GM23338 (cell line): ENCODE data around the gene CLDN9. TPM values are rescaled to one million over a fixed set of nuclear protein-coding genes. Genes with fewer than 3 reads are reported as not detected.

Experiments
- ATAC-seq: fragments of 200-7000 bp; cut with Tn5 transposase; 3 replicates; pipeline ENCODE4 v1.9.1; 2020
- DNase-seq: peaks from one replicate; pipeline ENCODE4 v3.0.0-alpha.2; 2015; ENCODE audit warnings: low spot score
- H2AFZ ChIP-seq: fragments of 200-600 bp; sonication (generic); 2 replicates; pipeline ENCODE4 v1.8.0; 2016; ENCODE audit warnings: antibody characterized with exemption, mild to moderate bottlenecking, moderate library complexity
- H3F3A ChIP-seq: fragments of 200-600 bp; sonication (generic); replicated peaks from 2 replicates; pipeline ENCODE4 v1.8.0; 2017; ENCODE audit warnings: antibody characterized with exemption, mixed run types, low read depth
- H3K27ac ChIP-seq: fragments of 200-600 bp; sonication (generic); 2 replicates; pipeline ENCODE4 v1.6.1; 2016; ENCODE audit warnings: low read depth
- H3K27me3 ChIP-seq: fragments of 200-600 bp; sonication (generic); 2 replicates; pipeline ENCODE4 v1.8.0; 2016; ENCODE audit warnings: mild to moderate bottlenecking, mixed run types, moderate library complexity; ENCODE audit not compliant: insufficient read depth
- H3K36me3 ChIP-seq: fragments of 200-600 bp; sonication (generic); 2 replicates; pipeline ENCODE4 v1.8.0; 2016; ENCODE audit warnings: mild to moderate bottlenecking; ENCODE audit not compliant: insufficient read depth
- H3K4me1 ChIP-seq: fragments of 200-600 bp; sonication (generic); 2 replicates; pipeline ENCODE4 v1.8.0; 2016; ENCODE audit warnings: mild to moderate bottlenecking, moderate library complexity; ENCODE audit not compliant: insufficient read depth
- H3K4me2 ChIP-seq: fragments of 200-600 bp; sonication (generic); 2 replicates; pipeline ENCODE4 v1.7.1; 2017; ENCODE audit warnings: mixed run types
- H3K4me3 ChIP-seq: fragments of 200-600 bp; sonication (generic); 2 replicates; pipeline ENCODE4 v1.6.1; 2016; ENCODE audit warnings: mixed run types
- H3K79me2 ChIP-seq: fragments of 200-600 bp; sonication (generic); replicated peaks from 2 replicates; pipeline ENCODE4 v1.8.0; 2017; ENCODE audit warnings: mild to moderate bottlenecking; ENCODE audit not compliant: insufficient read depth
- H3K9me2 ChIP-seq: fragments of 200-600 bp; sonication (generic); 2 replicates; pipeline ENCODE4 v1.8.0; 2017; ENCODE audit not compliant: insufficient read depth
- H4K20me1 ChIP-seq: fragments of 200-600 bp; sonication (generic); replicated peaks from 2 replicates; pipeline ENCODE4 v1.8.0; 2017; ENCODE audit warnings: mild to moderate bottlenecking; ENCODE audit not compliant: insufficient read depth
- H3K27ac Mint-ChIP-seq: 2 replicates; pipeline ENCODE4 v1.8.0; 2020; ENCODE audit warnings: inconsistent platforms, mild to moderate bottlenecking, moderate library complexity, mixed read lengths
- H3K27me3 Mint-ChIP-seq: 3 replicates; pipeline ENCODE4 v1.8.0; 2022; ENCODE audit warnings: low read depth, mild to moderate bottlenecking, moderate library complexity, mixed read lengths, inconsistent platforms; ENCODE audit not compliant: insufficient read depth, poor library complexity
- H3K36me3 Mint-ChIP-seq: 3 replicates; pipeline ENCODE4 v1.8.0; 2021; ENCODE audit warnings: low read depth, mild to moderate bottlenecking, inconsistent platforms, moderate library complexity, mixed read lengths
- H3K4me1 Mint-ChIP-seq: 3 replicates; pipeline ENCODE4 v1.8.0; 2020; ENCODE audit warnings: mild to moderate bottlenecking, inconsistent platforms, mixed read lengths
- H3K4me3 Mint-ChIP-seq: 3 replicates; pipeline ENCODE4 v1.8.0; 2021; ENCODE audit warnings: moderate library complexity, mild to moderate bottlenecking, inconsistent platforms, mixed read lengths
- H3K9me3 Mint-ChIP-seq: 3 replicates; pipeline ENCODE4 v1.8.0; 2020; ENCODE audit warnings: moderate library complexity, mild to moderate bottlenecking, inconsistent platforms, mixed read lengths
- CREB1 ChIP-seq: fragments of 250-450 bp; sonication (Bioruptor Pico); IDR thresholded peaks from 2 replicates; pipeline ENCODE4 v1.5.0; 2020; ENCODE audit warnings: low read depth, mild to moderate bottlenecking, moderate library complexity
- EZH2 ChIP-seq: fragments of 200-600 bp; sonication (generic); IDR thresholded peaks from one replicate; pipeline ENCODE4 v1.8.0; 2017; ENCODE audit warnings: antibody characterized with exemption, mild to moderate bottlenecking, low read depth; ENCODE audit not compliant: unreplicated experiment
- EZH2phosphoT487 ChIP-seq: fragments of 200-600 bp; sonication (generic); IDR thresholded peaks from one replicate; pipeline ENCODE4 v1.8.1; 2018; ENCODE audit warnings: antibody characterized with exemption; ENCODE audit not compliant: unreplicated experiment
- JUNB ChIP-seq: IDR thresholded peaks from one replicate; pipeline ENCODE4 v1.6.1; 2016; ENCODE audit warnings: antibody characterized with exemption; ENCODE audit not compliant: unreplicated experiment
- NANOG ChIP-seq: IDR thresholded peaks from 2 replicates; pipeline ENCODE4 v1.6.1; 2016; ENCODE audit warnings: antibody characterized with exemption, borderline replicate concordance
- POLR2AphosphoS5 ChIP-seq: IDR thresholded peaks from 2 replicates; pipeline ENCODE4 v1.6.1; 2016; ENCODE audit warnings: antibody characterized with exemption, low read depth
- STAT1 ChIP-seq: IDR thresholded peaks from one replicate; pipeline ENCODE4 v1.6.1; 2016; ENCODE audit warnings: antibody characterized with exemption; ENCODE audit not compliant: unreplicated experiment
- ZNF114 ChIP-seq: fragments of 250-450 bp; sonication (Bioruptor Pico); IDR thresholded peaks from 2 replicates; pipeline ENCODE4 v1.5.0; 2020; ENCODE audit warnings: mild to moderate bottlenecking, moderate library complexity
- ZNF331 ChIP-seq: fragments of 250-450 bp; sonication (Bioruptor Pico); IDR thresholded peaks from 2 replicates; pipeline ENCODE4 v1.5.0; 2020; ENCODE audit warnings: low read depth, mild to moderate bottlenecking, moderate library complexity
- polyA plus RNA-seq: library from polyadenylated mRNA; unstranded; fragments of >200 nt; fragmentation: Nextera tagmentation; extraction: Ambion mirVana; gene quantifications from 2 replicates; pipeline ENCODE4 v1.2.1, GENCODE V29; 2016
- total RNA-seq: library from RNA; depleted of rRNA; stranded (reverse); fragments of >200 nt; shearing (Covaris generic); gene quantifications from 2 replicates; pipeline ENCODE4 v1.2.3, GENCODE V29; 2014
- TF ChIP-seq, protein P1 (sequence below), 2 experiments: fragments of 200-600 bp in 1 of 2; sonication (generic) in 1 of 2; conservative IDR thresholded peaks; 2 replicates each; pipeline versions ENCODE4 v1.5.1 to v1.6.1; 2016 to 2017; ENCODE audit warnings: antibody characterized with exemption in 2 of 2, low read depth in 2 of 2, mild to moderate bottlenecking in 2 of 2, moderate library complexity in 1 of 2
- TF ChIP-seq, protein P2 (sequence below): IDR thresholded peaks from 2 replicates; pipeline ENCODE4 v1.6.1; 2016; ENCODE audit warnings: antibody characterized with exemption
- TF ChIP-seq, protein P3 (sequence below): IDR thresholded peaks from one replicate; pipeline ENCODE4 v1.6.1; 2018; ENCODE audit warnings: antibody characterized with exemption; ENCODE audit not compliant: unreplicated experiment
- TF ChIP-seq, protein P4 (sequence below): fragments of 250-450 bp; sonication (Bioruptor Pico); IDR thresholded peaks from 2 replicates; pipeline ENCODE4 v1.5.0; 2020; ENCODE audit warnings: mild to moderate bottlenecking, moderate library complexity

The CLDN9 gene
- total and polyA plus RNA-seq, 2 experiments from 2014 or later = 1.8 to 3.0 TPM

DNA sequence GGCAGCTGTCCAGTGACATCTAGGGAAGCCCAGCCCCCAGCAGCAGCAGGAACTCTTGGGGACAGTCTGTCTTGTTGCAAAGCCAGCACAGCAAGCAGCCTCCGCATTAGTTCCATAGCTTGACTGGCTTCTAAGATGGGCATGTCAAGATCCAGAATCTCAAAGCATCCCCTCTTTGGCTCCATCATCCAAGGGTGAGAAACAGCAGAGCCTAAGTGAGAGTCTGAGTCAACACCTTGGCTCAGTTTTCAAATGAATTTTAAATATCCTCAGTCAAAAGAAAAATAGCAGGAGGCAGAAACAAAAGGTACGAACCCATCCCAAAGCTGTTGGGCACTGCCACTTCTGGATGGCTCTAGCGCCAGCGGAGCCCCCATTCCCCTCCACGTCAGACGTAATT lies 2.2 kb downstream of the CLDN9 start:
- Mint-ChIP-seq H3K36me3 (peaks cover 34% of the 10 kb centered on the region), H3K27me3 (peaks cover 52% of the 10 kb centered on the region), H3K9me3 (peaks cover 7% of the 10 kb centered on the region; the same call in 2 of the 3 replicates), H3K4me1 (peaks cover 54% of the 10 kb centered on the region), H3K27ac (no peak overlapping the region; the same call in 1 of the 2 replicates), H3K4me3 (peak overlapping the region; percentile 95)
- H3K9me2 ChIP-seq = no peaks in the 10 kb centered on the region
- peaks cover 53% of the 10 kb centered on the region for H3F3A ChIP-seq
- peak overlapping the region; percentile 88; the same call in 1 of the 2 replicates for H3K4me2 ChIP-seq
- 0 out of 2 replicates have a peak overlapping the region, but pooled peaks have one; percentile 26 for H3K4me3 ChIP-seq
- TF ChIP-seq ZNF114 (CRISPR knock-in tag) (no peak), CREB1 (no peak), NANOG (no peak), STAT1 (no peak), EZH2 (no peak), POLR2AphosphoS5 (no peak), ZNF331 (no peak), EZH2phosphoT487 (no peak), JUNB (no peak)
- TF ChIP-seq, protein P1, sequence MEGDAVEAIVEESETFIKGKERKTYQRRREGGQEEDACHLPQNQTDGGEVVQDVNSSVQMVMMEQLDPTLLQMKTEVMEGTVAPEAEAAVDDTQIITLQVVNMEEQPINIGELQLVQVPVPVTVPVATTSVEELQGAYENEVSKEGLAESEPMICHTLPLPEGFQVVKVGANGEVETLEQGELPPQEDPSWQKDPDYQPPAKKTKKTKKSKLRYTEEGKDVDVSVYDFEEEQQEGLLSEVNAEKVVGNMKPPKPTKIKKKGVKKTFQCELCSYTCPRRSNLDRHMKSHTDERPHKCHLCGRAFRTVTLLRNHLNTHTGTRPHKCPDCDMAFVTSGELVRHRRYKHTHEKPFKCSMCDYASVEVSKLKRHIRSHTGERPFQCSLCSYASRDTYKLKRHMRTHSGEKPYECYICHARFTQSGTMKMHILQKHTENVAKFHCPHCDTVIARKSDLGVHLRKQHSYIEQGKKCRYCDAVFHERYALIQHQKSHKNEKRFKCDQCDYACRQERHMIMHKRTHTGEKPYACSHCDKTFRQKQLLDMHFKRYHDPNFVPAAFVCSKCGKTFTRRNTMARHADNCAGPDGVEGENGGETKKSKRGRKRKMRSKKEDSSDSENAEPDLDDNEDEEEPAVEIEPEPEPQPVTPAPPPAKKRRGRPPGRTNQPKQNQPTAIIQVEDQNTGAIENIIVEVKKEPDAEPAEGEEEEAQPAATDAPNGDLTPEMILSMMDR (conservative IDR thresholded peaks at IDR 0.05; ENCODE audit: low read depth in 2 of 2) = no peak
- TF ChIP-seq, protein P2, sequence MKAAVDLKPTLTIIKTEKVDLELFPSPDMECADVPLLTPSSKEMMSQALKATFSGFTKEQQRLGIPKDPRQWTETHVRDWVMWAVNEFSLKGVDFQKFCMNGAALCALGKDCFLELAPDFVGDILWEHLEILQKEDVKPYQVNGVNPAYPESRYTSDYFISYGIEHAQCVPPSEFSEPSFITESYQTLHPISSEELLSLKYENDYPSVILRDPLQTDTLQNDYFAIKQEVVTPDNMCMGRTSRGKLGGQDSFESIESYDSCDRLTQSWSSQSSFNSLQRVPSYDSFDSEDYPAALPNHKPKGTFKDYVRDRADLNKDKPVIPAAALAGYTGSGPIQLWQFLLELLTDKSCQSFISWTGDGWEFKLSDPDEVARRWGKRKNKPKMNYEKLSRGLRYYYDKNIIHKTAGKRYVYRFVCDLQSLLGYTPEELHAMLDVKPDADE = no peak
- TF ChIP-seq, protein P3, sequence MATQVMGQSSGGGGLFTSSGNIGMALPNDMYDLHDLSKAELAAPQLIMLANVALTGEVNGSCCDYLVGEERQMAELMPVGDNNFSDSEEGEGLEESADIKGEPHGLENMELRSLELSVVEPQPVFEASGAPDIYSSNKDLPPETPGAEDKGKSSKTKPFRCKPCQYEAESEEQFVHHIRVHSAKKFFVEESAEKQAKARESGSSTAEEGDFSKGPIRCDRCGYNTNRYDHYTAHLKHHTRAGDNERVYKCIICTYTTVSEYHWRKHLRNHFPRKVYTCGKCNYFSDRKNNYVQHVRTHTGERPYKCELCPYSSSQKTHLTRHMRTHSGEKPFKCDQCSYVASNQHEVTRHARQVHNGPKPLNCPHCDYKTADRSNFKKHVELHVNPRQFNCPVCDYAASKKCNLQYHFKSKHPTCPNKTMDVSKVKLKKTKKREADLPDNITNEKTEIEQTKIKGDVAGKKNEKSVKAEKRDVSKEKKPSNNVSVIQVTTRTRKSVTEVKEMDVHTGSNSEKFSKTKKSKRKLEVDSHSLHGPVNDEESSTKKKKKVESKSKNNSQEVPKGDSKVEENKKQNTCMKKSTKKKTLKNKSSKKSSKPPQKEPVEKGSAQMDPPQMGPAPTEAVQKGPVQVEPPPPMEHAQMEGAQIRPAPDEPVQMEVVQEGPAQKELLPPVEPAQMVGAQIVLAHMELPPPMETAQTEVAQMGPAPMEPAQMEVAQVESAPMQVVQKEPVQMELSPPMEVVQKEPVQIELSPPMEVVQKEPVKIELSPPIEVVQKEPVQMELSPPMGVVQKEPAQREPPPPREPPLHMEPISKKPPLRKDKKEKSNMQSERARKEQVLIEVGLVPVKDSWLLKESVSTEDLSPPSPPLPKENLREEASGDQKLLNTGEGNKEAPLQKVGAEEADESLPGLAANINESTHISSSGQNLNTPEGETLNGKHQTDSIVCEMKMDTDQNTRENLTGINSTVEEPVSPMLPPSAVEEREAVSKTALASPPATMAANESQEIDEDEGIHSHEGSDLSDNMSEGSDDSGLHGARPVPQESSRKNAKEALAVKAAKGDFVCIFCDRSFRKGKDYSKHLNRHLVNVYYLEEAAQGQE = no peak
- TF ChIP-seq, protein P4, sequence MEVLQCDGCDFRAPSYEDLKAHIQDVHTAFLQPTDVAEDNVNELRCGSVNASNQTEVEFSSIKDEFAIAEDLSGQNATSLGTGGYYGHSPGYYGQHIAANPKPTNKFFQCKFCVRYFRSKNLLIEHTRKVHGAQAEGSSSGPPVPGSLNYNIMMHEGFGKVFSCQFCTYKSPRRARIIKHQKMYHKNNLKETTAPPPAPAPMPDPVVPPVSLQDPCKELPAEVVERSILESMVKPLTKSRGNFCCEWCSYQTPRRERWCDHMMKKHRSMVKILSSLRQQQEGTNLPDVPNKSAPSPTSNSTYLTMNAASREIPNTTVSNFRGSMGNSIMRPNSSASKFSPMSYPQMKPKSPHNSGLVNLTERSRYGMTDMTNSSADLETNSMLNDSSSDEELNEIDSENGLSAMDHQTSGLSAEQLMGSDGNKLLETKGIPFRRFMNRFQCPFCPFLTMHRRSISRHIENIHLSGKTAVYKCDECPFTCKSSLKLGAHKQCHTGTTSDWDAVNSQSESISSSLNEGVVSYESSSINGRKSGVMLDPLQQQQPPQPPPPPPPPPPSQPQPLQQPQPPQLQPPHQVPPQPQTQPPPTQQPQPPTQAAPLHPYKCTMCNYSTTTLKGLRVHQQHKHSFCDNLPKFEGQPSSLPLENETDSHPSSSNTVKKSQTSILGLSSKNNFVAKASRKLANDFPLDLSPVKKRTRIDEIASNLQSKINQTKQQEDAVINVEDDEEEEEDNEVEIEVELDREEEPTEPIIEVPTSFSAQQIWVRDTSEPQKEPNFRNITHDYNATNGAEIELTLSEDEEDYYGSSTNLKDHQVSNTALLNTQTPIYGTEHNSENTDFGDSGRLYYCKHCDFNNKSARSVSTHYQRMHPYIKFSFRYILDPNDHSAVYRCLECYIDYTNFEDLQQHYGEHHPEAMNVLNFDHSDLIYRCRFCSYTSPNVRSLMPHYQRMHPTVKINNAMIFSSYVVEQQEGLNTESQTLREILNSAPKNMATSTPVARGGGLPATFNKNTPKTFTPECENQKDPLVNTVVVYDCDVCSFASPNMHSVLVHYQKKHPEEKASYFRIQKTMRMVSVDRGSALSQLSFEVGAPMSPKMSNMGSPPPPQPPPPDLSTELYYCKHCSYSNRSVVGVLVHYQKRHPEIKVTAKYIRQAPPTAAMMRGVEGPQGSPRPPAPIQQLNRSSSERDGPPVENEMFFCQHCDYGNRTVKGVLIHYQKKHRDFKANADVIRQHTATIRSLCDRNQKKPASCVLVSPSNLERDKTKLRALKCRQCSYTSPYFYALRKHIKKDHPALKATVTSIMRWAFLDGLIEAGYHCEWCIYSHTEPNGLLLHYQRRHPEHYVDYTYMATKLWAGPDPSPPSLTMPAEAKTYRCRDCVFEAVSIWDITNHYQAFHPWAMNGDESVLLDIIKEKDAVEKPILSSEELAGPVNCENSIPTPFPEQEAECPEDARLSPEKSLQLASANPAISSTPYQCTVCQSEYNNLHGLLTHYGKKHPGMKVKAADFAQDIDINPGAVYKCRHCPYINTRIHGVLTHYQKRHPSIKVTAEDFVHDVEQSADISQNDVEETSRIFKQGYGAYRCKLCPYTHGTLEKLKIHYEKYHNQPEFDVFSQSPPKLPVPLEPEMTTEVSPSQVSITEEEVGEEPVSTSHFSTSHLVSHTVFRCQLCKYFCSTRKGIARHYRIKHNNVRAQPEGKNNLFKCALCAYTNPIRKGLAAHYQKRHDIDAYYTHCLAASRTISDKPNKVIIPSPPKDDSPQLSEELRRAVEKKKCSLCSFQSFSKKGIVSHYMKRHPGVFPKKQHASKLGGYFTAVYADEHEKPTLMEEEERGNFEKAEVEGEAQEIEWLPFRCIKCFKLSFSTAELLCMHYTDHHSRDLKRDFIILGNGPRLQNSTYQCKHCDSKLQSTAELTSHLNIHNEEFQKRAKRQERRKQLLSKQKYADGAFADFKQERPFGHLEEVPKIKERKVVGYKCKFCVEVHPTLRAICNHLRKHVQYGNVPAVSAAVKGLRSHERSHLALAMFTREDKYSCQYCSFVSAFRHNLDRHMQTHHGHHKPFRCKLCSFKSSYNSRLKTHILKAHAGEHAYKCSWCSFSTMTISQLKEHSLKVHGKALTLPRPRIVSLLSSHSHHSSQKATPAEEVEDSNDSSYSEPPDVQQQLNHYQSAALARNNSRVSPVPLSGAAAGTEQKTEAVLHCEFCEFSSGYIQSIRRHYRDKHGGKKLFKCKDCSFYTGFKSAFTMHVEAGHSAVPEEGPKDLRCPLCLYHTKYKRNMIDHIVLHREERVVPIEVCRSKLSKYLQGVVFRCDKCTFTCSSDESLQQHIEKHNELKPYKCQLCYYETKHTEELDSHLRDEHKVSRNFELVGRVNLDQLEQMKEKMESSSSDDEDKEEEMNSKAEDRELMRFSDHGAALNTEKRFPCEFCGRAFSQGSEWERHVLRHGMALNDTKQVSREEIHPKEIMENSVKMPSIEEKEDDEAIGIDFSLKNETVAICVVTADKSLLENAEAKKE (CRISPR knock-in tag) = no peak
- peaks cover 11% of the 10 kb centered on the region for H3K27me3 ChIP-seq
- H3K36me3 ChIP-seq = no peaks in the 10 kb centered on the region
- H4K20me1 ChIP-seq = peaks cover 25% of the 10 kb centered on the region
- DNase-seq (no peak), ATAC-seq (no peak)
- H3K27ac ChIP-seq = no peak overlapping the region
- no peak overlapping the region for H2AFZ ChIP-seq
- peaks cover 24% of the 10 kb centered on the region for H3K79me2 ChIP-seq
- H3K4me1 ChIP-seq = peaks cover 71% of the 10 kb centered on the region
